Renal cortex interstitium (tissue), 11 donors: Measurements from ENCODE around the gene PDE1C. TPM values are rescaled to one million over a fixed set of nuclear protein-coding genes. Genes with fewer than 3 reads are reported as not detected.
A peak's percentile ranks its signal among the peaks of the same experiment; 100 is the strongest.
"Not testable (repeated sequence)": the region's sequence is repeated elsewhere in the genome, so short reads cannot be mapped to it uniquely, and the experiment has no call there.

Source experiments
- DNase-seq, 11 donors: peaks; one replicate each; pipeline ENCODE4 v3.0.0-alpha.2; 2013; ENCODE audit warnings: low read depth in 9 of 11, low spot score in 4 of 11; ENCODE audit errors: extremely low read depth in 1 of 11
- polyA plus RNA-seq, 3 donors: library from polyadenylated mRNA; unstranded; fragments of 120-200 nt; gene quantifications; one replicate each; pipeline ENCODE4 v1.2.1, GENCODE V29; 2013; ENCODE audit not compliant: insufficient read length in 3 of 3

Gene PDE1C
- polyA plus RNA-seq, 3 donors: 2.6 to 6.1 (median 4.5) TPM

DNA sequence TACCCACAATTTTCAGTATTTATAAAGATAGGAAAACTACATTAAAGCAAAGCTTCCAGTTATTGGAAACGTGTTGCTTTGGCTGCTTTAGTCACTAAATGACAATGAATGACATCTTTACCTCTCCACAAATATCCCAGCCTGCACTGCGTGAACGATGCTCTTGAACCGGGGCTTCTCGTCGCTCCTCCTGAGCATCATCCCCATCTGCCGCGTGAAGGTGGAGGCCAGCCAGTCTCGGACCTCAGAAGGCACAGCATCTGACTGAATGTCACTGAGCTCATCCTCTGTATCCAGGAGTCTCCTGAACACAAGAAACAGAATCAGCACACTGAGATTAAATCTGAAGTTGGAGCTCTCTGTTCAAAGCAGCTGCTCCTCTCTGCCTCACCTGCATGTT lies 191.3 kb downstream of the PDE1C start:
- DNase-seq: no peak

DNA sequence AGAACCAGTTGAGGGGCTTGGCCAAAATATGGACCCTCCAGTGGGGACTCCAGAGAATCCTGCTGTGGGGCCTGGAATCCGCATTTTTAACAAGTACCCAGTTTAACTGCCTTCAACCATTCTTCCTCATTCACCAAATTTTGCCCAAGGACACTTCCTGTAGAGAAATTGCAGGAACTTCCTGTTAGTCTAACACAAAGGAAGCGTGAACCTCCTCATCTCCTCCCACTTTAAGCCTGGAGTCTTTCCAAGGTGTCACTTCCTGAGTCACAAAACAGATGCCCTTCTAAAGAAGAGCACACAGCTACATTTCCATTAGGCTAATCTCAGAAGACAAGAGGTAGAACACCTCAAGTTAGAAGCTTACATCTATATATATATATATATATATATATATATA lies 194.8 kb downstream of the PDE1C start:
- DNase-seq: no peak

DNA sequence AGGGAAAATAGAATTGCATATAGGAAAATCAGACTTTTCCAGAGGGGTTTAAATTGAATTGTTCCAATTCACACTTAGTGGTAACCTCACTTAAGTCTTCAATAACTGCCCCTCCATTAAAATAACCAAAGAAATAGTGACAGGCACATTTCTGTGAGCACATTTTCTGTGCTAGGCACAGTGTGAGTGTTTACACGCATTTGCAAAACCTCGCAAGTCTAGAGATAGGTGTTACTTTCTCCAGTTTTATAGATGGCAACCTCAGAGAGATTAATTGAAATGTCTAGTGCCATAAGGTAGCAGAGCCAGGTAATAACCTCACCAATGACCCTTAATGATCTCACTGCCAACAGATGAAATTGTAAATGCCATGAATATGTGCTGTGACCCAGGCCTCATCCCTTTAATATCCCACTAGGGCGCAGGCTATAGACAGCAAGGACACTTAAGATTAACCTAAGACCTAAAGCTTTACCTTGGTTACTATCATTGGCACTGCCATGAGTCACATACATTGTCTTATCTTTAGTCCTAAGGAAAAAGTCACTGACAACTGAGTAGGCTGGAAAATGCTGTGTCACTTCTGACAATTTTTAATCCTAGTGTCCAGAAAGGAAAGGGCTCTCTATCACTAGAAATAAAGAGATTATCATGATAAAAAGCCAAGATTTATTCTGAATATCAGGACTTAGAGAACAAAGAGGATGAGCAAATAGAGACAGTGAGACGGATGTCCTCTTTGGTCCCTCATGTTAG lies 195.4 kb downstream of the PDE1C start:
- no peak for DNase-seq

DNA sequence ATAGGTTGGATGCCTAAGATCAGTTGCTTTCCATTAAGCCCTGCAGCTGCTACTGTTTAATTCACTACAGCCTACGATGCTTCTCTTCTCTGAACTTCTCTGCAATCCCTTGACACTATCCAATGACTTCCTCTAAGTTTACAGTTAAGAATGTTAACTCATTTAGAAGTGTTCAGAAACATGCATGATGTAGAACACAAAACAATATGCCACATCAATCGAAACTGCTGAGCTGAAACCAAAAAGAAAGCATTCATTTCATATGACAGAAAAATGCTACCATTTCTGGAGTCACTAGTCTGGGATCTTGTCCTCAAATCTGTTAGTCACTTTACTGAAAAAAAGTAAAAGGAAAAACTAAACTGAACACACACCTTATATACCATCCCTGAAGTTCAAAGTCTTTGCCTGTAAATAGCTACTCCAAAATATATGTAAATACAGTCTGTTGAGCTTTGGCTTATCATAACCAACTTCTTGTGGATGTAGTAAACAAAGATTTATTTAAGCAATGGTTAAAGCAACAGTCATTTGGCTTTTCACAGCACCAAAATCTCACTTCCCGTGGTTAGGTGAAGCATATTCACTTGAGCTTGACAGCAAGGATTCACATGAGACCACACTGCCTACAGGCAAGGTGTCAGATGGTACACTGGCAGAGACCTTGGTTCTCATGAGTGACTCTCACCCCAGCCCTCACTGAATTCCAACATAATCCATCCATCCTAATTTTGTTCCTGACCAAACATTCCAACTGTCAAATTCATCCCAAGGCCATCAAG lies 196.2 kb downstream of the PDE1C start:
- no peak for DNase-seq

DNA sequence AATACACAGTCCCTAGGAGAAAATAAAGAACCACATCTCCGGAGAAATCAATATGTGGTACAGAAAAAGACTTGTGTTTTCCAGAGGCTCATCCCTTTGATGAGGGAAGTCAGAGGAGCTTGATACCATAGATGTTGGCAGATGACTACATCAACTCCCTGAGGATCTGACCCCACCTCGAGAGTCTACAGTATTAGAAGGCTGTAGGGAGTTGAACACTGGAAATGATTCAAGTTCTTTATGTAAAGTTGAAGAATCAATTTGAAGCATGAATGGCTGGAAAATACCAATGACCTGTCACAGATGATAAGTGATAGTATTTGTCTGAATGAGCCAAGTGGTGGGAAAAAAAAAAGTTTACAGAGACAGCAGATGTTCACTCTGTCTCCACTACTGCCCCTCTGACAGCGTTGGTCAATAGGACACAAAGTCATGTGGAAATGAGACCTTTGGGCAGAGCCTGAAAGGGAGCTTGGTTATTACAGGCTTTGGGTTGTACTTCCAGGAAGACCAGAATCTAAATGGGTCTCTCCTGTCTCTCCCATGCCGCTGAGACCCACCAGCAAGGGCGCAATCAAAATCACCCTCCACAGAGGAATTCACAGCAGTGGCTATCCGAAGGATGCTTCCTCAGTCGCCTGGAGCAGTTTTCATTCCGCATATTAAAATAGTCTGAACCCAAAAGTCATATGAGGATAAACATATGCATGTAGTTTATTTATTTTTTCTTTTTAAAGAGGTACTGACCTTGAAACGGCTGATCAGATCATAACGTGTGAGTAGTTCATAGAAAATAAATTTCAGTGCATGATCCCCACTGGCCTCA lies 197.4 kb downstream of the PDE1C start:
- DNase-seq: no peak

DNA sequence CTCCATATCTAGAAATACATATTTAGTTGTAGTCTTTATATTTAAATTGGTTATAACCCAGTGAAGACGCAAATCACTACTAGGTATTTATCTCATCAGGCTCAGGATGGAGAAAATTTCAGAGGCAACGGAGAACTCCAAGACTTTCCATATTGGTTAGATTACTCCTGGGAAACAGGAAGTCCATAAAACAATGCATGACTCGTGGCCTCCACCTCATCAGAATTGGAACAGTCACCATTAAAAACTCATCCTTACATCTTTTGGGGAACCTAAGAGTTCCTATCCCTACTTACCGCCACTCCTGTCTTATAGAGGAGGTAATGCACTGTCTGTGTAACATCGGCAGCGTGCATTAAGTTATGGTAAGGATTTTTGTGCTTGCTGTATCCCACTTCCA lies 205.6 kb downstream of the PDE1C start:
- no peak for DNase-seq

DNA sequence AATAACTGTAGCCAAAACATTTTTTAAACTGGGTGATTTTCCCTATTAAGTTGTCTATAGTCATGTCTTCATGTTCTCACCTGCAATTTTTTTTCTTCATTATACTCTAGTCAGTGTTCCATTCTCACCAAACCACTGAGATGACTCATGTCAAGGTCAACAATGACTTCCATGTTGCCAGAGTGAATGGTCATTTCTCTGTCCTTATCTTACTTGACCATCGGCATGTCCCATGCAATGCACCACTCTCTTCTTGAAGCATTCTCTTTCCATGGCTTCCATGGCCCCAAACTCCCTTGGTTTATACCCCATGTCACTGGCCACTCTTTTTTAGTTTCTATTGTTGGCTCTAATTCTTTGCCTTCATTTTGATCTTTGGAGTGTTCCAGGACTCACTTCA lies 209.3 kb downstream of the PDE1C start:
- DNase-seq: no peak

DNA sequence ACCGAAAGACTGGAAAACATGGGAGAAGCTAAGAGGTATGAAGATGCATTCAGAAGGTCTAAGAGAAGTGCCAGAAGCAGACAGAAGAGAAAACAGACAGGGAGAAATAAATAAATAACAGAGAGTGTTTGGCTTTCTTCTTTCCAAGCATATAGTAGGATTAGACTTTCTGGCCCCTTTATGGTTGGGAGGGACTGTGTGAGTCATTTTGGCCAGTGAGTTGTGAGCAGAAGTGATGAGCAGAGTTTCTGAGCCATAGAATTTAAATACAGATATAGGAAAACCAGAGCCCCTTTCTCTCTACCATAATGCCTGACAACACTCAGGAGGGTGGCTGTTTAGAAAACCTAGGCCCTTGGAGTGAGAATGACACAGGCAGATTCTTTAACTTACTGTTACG lies 212.2 kb downstream of the PDE1C start:
- no peak for DNase-seq

DNA sequence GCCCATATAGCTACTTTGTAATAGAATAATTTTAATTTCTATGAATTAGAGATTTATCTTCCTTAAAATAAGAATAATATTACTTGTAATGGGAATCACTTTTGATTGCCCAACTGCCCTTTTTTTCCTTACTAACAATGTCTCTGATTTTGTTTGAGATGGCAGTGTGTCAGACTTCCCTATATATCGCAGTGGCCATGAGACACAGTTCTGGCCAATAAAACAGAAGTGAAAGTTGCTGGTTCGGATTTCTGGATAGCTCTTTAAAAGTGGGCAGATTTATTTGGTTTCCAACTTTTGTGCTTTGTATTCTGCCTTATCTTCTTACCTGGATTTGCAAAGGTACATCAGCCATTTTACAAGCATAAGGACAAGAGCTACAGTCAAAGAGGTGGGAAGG lies 213.0 kb downstream of the PDE1C start:
- no peak for DNase-seq

DNA sequence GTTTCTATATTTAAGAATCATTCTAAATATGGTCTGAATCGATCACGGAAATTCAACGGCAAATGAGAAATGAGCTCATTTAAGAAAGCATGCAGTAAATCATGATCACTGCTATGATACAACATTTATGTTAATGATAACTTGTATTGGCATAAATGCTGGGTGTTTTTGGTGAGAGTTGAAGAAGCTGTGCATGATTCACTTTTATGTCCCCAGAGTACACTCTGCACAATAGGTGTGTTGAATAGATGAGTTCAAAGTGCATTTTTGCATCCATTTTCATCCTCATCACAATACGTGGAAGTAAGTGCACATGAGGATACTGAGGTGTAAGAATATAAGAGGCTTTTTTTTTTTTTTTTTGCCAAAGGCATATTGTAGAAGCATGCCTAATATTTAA lies 213.9 kb downstream of the PDE1C start:
- no peak for DNase-seq

DNA sequence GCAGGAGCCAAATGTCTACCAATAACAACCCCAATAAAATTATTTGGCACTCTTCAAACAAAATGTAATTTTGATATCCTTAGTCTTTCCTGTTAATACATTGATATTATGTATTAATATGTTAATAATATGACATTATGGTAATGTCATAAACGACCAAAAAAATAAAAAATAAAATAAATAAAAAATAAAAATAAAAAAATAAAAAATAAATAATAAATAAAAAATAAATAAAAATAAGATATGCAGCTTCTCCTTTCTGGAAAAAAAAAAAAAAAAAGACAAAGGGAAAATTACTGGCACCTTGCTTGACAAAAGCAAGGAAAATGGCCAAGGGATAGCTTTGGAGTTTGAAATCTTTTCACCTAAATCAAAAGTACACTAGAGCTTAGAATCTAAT lies 214.7 kb downstream of the PDE1C start:
- DNase-seq: no peak

DNA sequence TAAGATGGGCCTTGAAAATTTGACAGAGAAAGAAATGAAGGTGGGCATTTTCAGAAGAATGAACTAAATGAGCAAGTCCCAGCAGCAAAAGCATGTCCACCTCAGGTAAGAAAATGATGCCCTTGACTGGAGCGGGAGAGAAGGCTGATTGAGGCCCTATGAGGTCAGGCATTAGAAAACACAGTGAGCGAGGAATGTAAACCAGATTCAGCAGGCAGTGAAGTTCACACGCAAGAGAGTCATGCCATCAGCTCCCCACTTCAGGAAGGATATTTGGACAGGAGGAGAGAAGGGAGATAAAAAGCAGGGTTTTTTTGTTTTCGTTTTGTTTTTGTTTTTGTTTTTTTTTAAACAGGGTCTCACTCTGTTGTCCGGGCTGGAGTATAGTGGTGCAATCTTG lies 216.8 kb downstream of the PDE1C start:
- DNase-seq: no peak

DNA sequence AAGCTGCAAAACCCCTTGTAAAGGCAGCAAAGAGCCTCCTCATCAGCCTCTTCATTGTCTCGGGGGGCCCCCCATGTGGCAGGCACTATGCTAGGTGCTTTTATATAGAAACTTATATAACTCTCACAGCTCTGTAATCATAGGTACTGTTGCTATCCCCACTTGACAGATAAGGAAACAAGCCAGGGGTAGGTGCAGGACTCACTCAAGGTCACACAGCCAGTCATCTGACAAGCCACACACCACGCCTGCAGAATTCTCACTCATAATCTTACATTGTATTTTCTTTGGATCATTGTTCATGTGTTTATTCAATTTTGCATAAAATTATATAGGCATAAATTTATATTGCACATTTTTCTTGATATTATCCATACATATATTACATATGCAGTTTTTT lies 217.7 kb downstream of the PDE1C start:
- no peak for DNase-seq

DNA sequence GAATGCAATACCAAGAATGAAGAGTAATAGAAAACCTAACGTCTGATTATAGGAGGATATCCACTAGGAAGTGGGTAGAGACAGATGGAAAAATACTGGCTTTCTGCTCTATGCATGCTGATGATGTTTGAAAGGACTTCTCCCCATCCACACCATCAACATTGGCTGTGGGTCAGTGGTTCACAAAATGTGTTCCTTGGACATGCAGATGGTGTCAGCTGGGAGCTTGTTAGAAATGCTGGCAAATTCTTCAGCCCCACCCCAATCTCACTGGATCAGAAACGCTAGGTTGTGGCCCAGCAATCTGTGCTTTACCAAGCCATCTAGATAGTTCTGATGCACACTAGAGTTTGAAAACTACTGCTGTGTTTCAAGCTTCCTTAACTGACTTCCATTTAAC lies 219.1 kb downstream of the PDE1C start:
- DNase-seq: no peak

DNA sequence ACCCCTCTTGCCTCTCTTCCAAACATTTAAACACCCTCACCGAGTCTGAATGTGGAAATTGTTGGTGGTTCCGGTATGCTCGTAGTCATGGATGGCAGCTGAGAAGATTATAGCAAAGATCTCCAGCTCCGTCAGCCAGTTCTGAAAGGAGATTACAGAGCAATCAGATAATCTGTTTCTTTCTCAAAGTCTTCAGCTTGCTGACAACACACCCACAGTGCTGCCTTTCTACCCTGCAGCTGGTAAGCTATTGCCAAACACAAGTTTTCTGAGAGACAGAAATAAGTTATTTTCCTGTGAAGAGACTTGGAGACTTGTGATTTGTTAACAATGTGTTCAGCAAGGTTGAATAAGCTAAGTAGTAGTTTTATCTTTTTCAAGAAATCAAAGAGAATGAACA lies 219.6 kb downstream of the PDE1C start:
- no peak for DNase-seq

DNA sequence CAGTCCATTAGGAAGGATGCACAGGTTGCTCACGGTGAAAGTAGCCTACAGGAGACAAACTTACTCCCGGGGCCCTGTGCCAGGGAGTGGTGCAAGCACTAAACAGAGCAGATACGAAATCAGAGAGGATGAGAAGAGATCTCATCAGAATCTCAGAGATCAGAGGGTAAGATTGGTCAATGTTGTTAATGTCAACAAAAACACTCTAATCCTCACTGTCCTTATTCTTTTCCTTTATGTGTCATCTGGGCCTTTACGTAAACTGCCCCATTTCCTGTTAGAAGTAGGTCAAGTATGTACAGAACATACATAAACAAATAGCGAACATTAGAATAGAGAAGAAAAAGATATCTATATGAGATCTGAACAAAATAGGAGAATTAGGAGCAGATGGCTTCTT lies 220.1 kb downstream of the PDE1C start:
- no peak for DNase-seq

DNA sequence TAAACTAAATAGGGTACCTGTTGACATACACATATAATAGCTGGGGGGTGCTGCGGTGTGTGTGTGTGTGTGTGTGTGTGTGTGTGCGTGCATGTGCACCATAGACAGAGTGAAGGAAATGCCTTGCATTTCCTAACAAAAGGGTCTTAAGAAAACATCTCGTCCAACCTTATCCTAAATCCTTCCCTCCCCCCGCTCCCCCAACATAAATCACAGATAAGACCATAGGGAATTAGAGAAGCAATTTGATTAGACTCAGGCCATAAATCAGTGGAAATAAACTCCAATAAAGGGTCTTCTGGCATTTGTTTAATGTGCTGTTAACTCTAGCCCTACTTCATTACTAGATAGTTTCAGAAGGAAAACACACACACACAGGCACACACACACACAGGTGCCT lies 234.7 kb downstream of the PDE1C start:
- peak in 10 of 11 donors; percentile 6 to 71 (median 29) for DNase-seq

DNA sequence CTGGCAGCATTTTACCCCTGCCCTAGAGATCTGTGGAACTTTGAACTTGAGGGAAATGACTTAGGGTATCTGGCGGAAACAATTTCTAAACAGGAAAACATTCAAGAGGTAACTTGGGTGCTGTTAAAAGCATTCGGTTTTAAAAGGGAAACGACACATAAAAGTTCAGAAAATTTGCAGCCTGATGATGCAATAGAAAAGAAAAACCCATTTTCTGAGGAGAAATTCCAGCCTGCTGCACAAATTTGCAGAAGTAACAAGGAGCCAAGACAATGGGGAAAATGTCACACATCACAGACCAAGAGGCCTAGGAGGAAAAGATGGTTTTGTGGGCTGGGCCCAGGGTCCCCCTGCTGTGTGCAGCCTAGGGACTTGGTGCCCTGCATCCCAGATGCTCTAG lies 236.6 kb downstream of the PDE1C start:
- not testable (repeated sequence) for DNase-seq

DNA sequence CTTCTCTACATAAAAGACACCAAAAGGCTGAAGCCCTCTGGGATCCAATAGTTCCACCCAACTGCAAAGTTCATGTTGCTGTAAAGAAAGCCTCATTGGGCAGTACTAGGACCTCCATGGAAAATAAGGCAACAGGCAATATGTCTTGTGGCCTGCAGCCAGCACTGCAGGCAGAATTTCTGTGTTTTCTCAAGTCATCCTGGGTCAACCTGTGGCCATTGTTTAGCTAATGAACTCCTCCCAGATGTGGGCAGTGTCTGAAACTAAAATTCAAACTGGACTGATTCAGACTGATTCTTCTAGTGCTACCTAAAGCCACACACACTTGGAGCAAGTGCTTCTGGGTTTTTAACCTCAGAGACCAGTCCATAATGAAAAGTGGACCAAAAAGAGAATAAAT lies 241.7 kb downstream of the PDE1C start:
- DNase-seq: no peak

DNA sequence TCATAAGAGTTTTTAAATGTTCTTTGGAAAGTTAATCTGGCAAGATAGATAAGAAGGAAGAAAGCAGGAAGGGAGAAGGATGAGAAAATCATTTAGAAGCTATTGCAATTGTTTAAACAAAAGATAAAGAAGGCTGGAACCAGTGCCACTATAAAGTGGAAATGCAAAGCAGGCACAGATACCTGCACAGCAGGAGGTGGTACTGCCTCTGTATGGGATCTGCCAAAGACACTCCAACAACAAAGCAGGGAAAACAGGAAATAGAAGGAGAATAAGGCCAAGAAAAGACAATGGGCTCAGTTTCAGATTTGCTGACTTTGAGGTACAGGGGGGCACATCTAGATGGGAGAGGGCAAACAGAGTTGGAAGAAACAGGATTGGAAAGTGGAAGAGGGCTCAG lies 244.6 kb downstream of the PDE1C start:
- DNase-seq: no peak
